GM19395 (cell line): Measurements from ENCODE around the gene RPS6KA2.
"Not testable (repeated sequence)": the region's sequence is repeated elsewhere in the genome, so short reads cannot be mapped to it uniquely, and the experiment has no call there.

Experiments used
- ATAC-seq: cut with Tn5 transposase; IDR thresholded peaks from one replicate; pipeline ENCODE4 v1.9.1; 2021; ENCODE audit warnings: mild to moderate bottlenecking, moderate library complexity; ENCODE audit not compliant: unreplicated experiment

RPS6KA2 gene

GRCh38 chr6:166386111-166386510, 240.9 kb downstream of the RPS6KA2 start:
- ATAC-seq: no peak

GRCh38 chr6:166383802-166384363, 243.2 kb downstream of the RPS6KA2 start:
- ATAC-seq: peak; percentile 4

GRCh38 chr6:166382933-166383801, 243.9 kb downstream of the RPS6KA2 start, which contains the start of gene MPC1:
MPC1 (minus strand) TSS chr6:166382940; CDS start chr6:166382876, 64 bp downstream.
- ATAC-seq: peak; percentile 87

GRCh38 chr6:166382500-166382932, 244.5 kb downstream of the RPS6KA2 start:
- peak; percentile 18 for ATAC-seq

- ATAC-seq: peak; percentile 60
Measured at GRCh38 chr6:166381733-166382499, 245.1 kb downstream of the RPS6KA2 start.

GRCh38 chr6:166381381-166381732, 245.7 kb downstream of the RPS6KA2 start:
- ATAC-seq: no peak

- no peak for ATAC-seq
Measured at GRCh38 chr6:166379800-166380199, 247.3 kb downstream of the RPS6KA2 start.

GRCh38 chr6:166379103-166379586, 247.9 kb downstream of the RPS6KA2 start:
- ATAC-seq: no peak

- no peak for ATAC-seq
Measured at GRCh38 chr6:166377721-166378120, 249.3 kb downstream of the RPS6KA2 start.

GRCh38 chr6:166375013-166375412, 252.0 kb downstream of the RPS6KA2 start:
- no peak for ATAC-seq

GRCh38 chr6:166370489-166370888, 256.6 kb downstream of the RPS6KA2 start:
- no peak for ATAC-seq

GRCh38 chr6:166369782-166370181, 257.3 kb downstream of the RPS6KA2 start:
- ATAC-seq: no peak

GRCh38 chr6:166366921-166367320, 260.1 kb downstream of the RPS6KA2 start:
- no peak for ATAC-seq

- ATAC-seq: no peak
Measured at GRCh38 chr6:166365806-166366205, 261.2 kb downstream of the RPS6KA2 start.

GRCh38 chr6:166365221-166365620, 261.8 kb downstream of the RPS6KA2 start:
- no peak for ATAC-seq

GRCh38 chr6:166364456-166364855, 262.6 kb downstream of the RPS6KA2 start:
- ATAC-seq: no peak

- not testable (repeated sequence) for ATAC-seq
Measured at GRCh38 chr6:166362427-166362826, 264.6 kb downstream of the RPS6KA2 start.

- ATAC-seq: no peak
Measured at GRCh38 chr6:166361077-166361429, 266.0 kb downstream of the RPS6KA2 start.

- no peak for ATAC-seq
Measured at GRCh38 chr6:166360243-166361076, 266.6 kb downstream of the RPS6KA2 start.
